PC-3 (cell line): Measurements from ENCODE around the gene HOXC5. TPM values are rescaled to one million over a fixed set of nuclear protein-coding genes. Genes with fewer than 3 reads are reported as not detected.

Experiments used
- ATAC-seq: fragments of 200-7000 bp; cut with Tn5 transposase; 2 replicates; pipeline ENCODE4 v1.9.1; 2020; ENCODE audit warnings: mild to moderate bottlenecking, moderate library complexity
- BruUV-seq: library from RNA; stranded (reverse); fragments of 400-500 nt; replicated peaks from 2 replicates; lab custom pipeline; 2021; lab: Mats Ljungman, UMichigan
- CTCF ChIA-PET: fragments of 300-600 bp; sonication (Branson Sonifier 250); formaldehyde crosslinking; loops from one replicate; lab custom pipeline; 2022; ENCODE audit warnings: antibody characterized with exemption; lab: Charles Lee
- POLR2A ChIA-PET: fragments of 300-600 bp; sonication (Branson Sonifier 250); formaldehyde crosslinking; loops from one replicate; lab custom pipeline; 2022; ENCODE audit warnings: antibody characterized with exemption; ENCODE audit not compliant: unreplicated experiment; lab: Charles Lee
- DNase-seq: peaks from one replicate; pipeline ENCODE4 v3.0.0-alpha.2; 2015
- H2AFZ ChIP-seq: fragments of 300-600 bp; sonication (generic); 2 replicates; pipeline ENCODE4 v1.6.0; 2016; ENCODE audit warnings: antibody characterized with exemption, low read length
- H3F3A ChIP-seq: fragments of 300-600 bp; sonication (generic); one replicate; pipeline ENCODE4 v1.6.0; 2017; ENCODE audit warnings: antibody characterized with exemption, low read length, control low read depth, mild to moderate bottlenecking; ENCODE audit not compliant: unreplicated experiment
- H3K27ac ChIP-seq: fragments of 300-600 bp; sonication (generic); 2 replicates; pipeline ENCODE4 v1.5.1; 2016; ENCODE audit warnings: mild to moderate bottlenecking, low read length
- H3K27me3 ChIP-seq: fragments of 300-600 bp; sonication (generic); 2 replicates; pipeline ENCODE4 v1.6.1; 2016; ENCODE audit warnings: low read length, mixed read lengths
- H3K36me3 ChIP-seq: fragments of 300-600 bp; sonication (generic); 2 replicates; pipeline ENCODE4 v1.6.1; 2016; ENCODE audit warnings: low read depth, mixed run types, low read length, mixed read lengths
- H3K4me1 ChIP-seq: fragments of 300-600 bp; sonication (generic); 2 replicates; pipeline ENCODE4 v1.5.1; 2016; ENCODE audit warnings: low read length; ENCODE audit not compliant: insufficient read depth
- H3K4me2 ChIP-seq: fragments of 300-600 bp; sonication (generic); 2 replicates; pipeline ENCODE4 v1.6.0; 2016; ENCODE audit warnings: low read length
- H3K4me3 ChIP-seq: fragments of 300-600 bp; sonication (generic); 2 replicates; pipeline ENCODE4 v1.5.1; 2016; ENCODE audit warnings: mild to moderate bottlenecking, low read length, mixed read lengths
- H3K79me2 ChIP-seq: fragments of 300-600 bp; sonication (generic); 2 replicates; pipeline ENCODE4 v1.6.1; 2017; ENCODE audit warnings: low read length, mixed read lengths
- H3K9ac ChIP-seq: fragments of 300-600 bp; sonication (generic); 2 replicates; pipeline ENCODE4 v1.6.0; 2016; ENCODE audit warnings: mild to moderate bottlenecking, low read length
- H3K9me2 ChIP-seq: fragments of 300-600 bp; sonication (generic); replicated peaks from 2 replicates; pipeline ENCODE4 v1.6.1; 2016; ENCODE audit warnings: mixed run types, low read length, mixed read lengths
- H3K9me3 ChIP-seq: fragments of 300-600 bp; sonication (generic); 2 replicates; pipeline ENCODE4 v1.6.1; 2016; ENCODE audit warnings: low read length, mixed read lengths
- H4K20me1 ChIP-seq: fragments of 300-600 bp; sonication (generic); 2 replicates; pipeline ENCODE4 v1.6.1; 2016; ENCODE audit warnings: low read length, mixed read lengths
- CTCF ChIP-seq: fragments of 300-600 bp; sonication (generic); conservative IDR thresholded peaks from 2 replicates; pipeline ENCODE4 v1.5.1; 2017; ENCODE audit warnings: antibody characterized with exemption, low read depth, mild to moderate bottlenecking, low read length
- EZH2 ChIP-seq: fragments of 300-600 bp; sonication (generic); IDR thresholded peaks from one replicate; pipeline ENCODE4 v1.6.1; 2017; ENCODE audit warnings: antibody characterized with exemption, mild to moderate bottlenecking, low read length; ENCODE audit not compliant: unreplicated experiment
- EZH2phosphoT487 ChIP-seq: fragments of 300-600 bp; sonication (generic); IDR thresholded peaks from 2 replicates; pipeline ENCODE4 v1.6.1; 2018; ENCODE audit warnings: mild to moderate bottlenecking, antibody characterized with exemption, low read length, borderline replicate concordance
- intact Hi-C: fragments of 100-400 bp; cut with micrococcal nuclease; formaldehyde crosslinking; loops from 2 replicates; pipeline ENCODE4 v1.9.0; 2023
- total RNA-seq: library from RNA; depleted of rRNA; stranded (reverse); fragments of >200 nt; gene quantifications from 2 replicates; pipeline ENCODE4 v1.2.3, GENCODE V29; 2014

Gene HOXC5
- total RNA-seq, 1 experiment from 2014 or later = 0.26 TPM

DNA sequence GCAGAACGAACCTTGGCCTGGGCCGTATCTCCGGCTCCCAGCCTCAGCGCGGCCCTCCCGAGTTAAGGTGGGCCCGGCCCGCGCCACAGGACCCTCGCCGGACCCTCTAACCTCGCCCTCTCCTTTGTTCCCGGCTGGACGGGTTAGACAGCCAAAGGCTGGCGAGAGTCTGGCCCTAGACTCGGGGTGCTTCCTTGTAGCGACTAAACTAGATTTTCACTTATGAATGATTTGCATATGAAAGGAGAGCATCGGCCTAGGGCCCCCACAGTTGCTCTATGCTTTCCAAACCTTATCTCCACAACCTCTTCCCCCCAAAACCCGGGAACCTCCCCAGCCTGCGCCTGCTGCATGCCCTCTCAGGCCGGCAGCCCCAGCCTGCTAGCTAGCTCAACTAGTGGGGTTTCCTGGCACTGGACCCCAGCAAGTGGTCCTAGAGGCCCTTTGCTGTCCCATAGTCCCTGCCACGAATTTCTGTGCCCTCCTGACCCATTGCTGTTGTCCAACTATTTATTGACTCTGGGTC is 2.0 kb downstream of the HOXC5 start:
- Histone ChIP-seq H3K4me2 (no peak overlapping the region), H3K4me1 (peaks cover 11% of the 10 kb centered on the region), H4K20me1 (no peaks in the 10 kb centered on the region), H3K36me3 (no peaks in the 10 kb centered on the region), H3K27ac (no peak overlapping the region), H3K4me3 (no peak overlapping the region), H3K9me2 (no peaks in the 10 kb centered on the region), H3K27me3 (no peaks in the 10 kb centered on the region), H3F3A (no peaks in the 10 kb centered on the region), H2AFZ (no peak overlapping the region), H3K9ac (no peak overlapping the region), H3K79me2 (no peaks in the 10 kb centered on the region), H3K9me3 (no peaks in the 10 kb centered on the region)
- DNase-seq = no peak
- POLR2A ChIA-PET = no interaction called here
- CTCF ChIA-PET = no interaction called here
- intact Hi-C loops = no loop called here
- ATAC-seq = no peak
- BruUV-seq = no TSS peak
- TF ChIP-seq EZH2phosphoT487 (no peak), EZH2 (no peak), CTCF (no peak)

- Histone ChIP-seq H3K79me2 (no peaks in the 10 kb centered on the region), H3K36me3 (no peaks in the 10 kb centered on the region), H3K9me2 (no peaks in the 10 kb centered on the region), H3K4me1 (peaks cover 11% of the 10 kb centered on the region), H3K9me3 (no peaks in the 10 kb centered on the region), H4K20me1 (no peaks in the 10 kb centered on the region), H3K27ac (no peak overlapping the region), H3F3A (no peaks in the 10 kb centered on the region), H3K9ac (no peak overlapping the region), H3K4me2 (no peak overlapping the region), H3K27me3 (no peaks in the 10 kb centered on the region), H2AFZ (no peak overlapping the region), H3K4me3 (no peak overlapping the region)
- no TSS peak for BruUV-seq
- no peak for ATAC-seq
- TF ChIP-seq EZH2phosphoT487 (no peak), CTCF (no peak), EZH2 (no peak)
- DNase-seq = no peak
- intact Hi-C loops = no loop called here
- ChIA-PET CTCF (no interaction called here), POLR2A (no interaction called here)
Observed at GRCh38 chr12:54035568-54036264, 2.9 kb downstream of the HOXC5 start.
